Neural cell (in vitro differentiated cells): ENCODE results near the gene GGT5. TPM values are rescaled to one million over a fixed set of nuclear protein-coding genes. Genes with fewer than 3 reads are reported as not detected.

Source experiments
- H2AFZ ChIP-seq: fragments of 200-600, 300-800 bp; sonication (generic), shearing (Covaris generic); 2 replicates; pipeline ENCODE4 v1.6.0; 2014; ENCODE audit warnings: low read depth, mild to moderate bottlenecking, antibody characterized with exemption, low read length, moderate library complexity
- H3F3A ChIP-seq: fragments of 200-600 bp; shearing (Covaris generic); 2 replicates; pipeline ENCODE4 v1.6.1; 2016; ENCODE audit warnings: mild to moderate bottlenecking, moderate library complexity, mixed read lengths, antibody characterized with exemption, low read length; ENCODE audit not compliant: insufficient read depth, poor library complexity, severe bottlenecking
- H3K27ac ChIP-seq: fragments of 200-600, 300-800 bp; sonication (generic), shearing (Covaris generic); 2 replicates; pipeline ENCODE4 v1.5.1; 2014; ENCODE audit warnings: mild to moderate bottlenecking, low read length, moderate library complexity
- H3K27me3 ChIP-seq: fragments of 300-800, 200-600 bp; sonication (generic), shearing (Covaris generic); 2 replicates; pipeline ENCODE4 v1.6.0; 2014; ENCODE audit warnings: mild to moderate bottlenecking, low read depth, low read length, moderate library complexity; ENCODE audit not compliant: insufficient read depth
- H3K36me3 ChIP-seq: fragments of 300-800, 200-600 bp; sonication (generic), shearing (Covaris generic); 2 replicates; pipeline ENCODE4 v1.5.1; 2014; ENCODE audit warnings: mild to moderate bottlenecking, antibody characterized with exemption, low read length, moderate library complexity; ENCODE audit not compliant: insufficient read depth
- H3K4me2 ChIP-seq: fragments of 300-800, 200-600 bp; sonication (generic), shearing (Covaris generic); 2 replicates; pipeline ENCODE4 v1.6.0; 2014; ENCODE audit warnings: mild to moderate bottlenecking, low read length
- H3K4me3 ChIP-seq: fragments of 300-800, 200-600 bp; sonication (generic), shearing (Covaris generic); 2 replicates; pipeline ENCODE4 v1.5.1; 2014; ENCODE audit warnings: mild to moderate bottlenecking, low read length, moderate library complexity
- H3K79me2 ChIP-seq: fragments of 200-600 bp; shearing (Covaris generic); replicated peaks from 2 replicates; pipeline ENCODE4 v1.6.0; 2014; ENCODE audit warnings: mild to moderate bottlenecking, low read length, moderate library complexity; ENCODE audit not compliant: insufficient read depth
- H3K9ac ChIP-seq: fragments of 300-800, 200-600 bp; sonication (generic), shearing (Covaris generic); 2 replicates; pipeline ENCODE4 v1.6.1; 2016; ENCODE audit warnings: mild to moderate bottlenecking, low read length, mixed read lengths
- H3K9me2 ChIP-seq: fragments of 200-600 bp; shearing (Covaris generic); 2 replicates; pipeline ENCODE4 v1.6.1; 2016; ENCODE audit warnings: mild to moderate bottlenecking, low read length, mixed read lengths; ENCODE audit not compliant: insufficient read depth
- H3K9me3 ChIP-seq: fragments of 200-600, 300-800 bp; sonication (generic), shearing (Covaris generic); 2 replicates; pipeline ENCODE4 v1.6.1; 2016; ENCODE audit warnings: mild to moderate bottlenecking, mixed run types, low read length, moderate library complexity, mixed read lengths
- H4K20me1 ChIP-seq: fragments of 200-600 bp; shearing (Covaris generic); 2 replicates; pipeline ENCODE4 v1.6.1; 2016; ENCODE audit warnings: mild to moderate bottlenecking, mixed run types; ENCODE audit not compliant: insufficient read depth
- EP300 ChIP-seq: fragments of 450-650 bp; conservative IDR thresholded peaks from 2 replicates; pipeline ENCODE4 v1.6.1; 2014; ENCODE audit warnings: antibody characterized with exemption, mild to moderate bottlenecking, moderate library complexity; ENCODE audit not compliant: poor library complexity, severe bottlenecking
- EZH2 ChIP-seq: fragments of 200-600, 300-800 bp; shearing (Covaris generic), sonication (generic); IDR thresholded peaks from 2 replicates; pipeline ENCODE4 v1.6.1; 2014; ENCODE audit warnings: antibody characterized with exemption, low read length, borderline replicate concordance, mild to moderate bottlenecking; ENCODE audit not compliant: insufficient read depth, poor library complexity, severe bottlenecking
- MXI1 ChIP-seq: fragments of 450-650 bp; conservative IDR thresholded peaks from 2 replicates; pipeline ENCODE4 v1.6.1; 2014; ENCODE audit warnings: antibody characterized with exemption, mild to moderate bottlenecking; ENCODE audit not compliant: poor library complexity, severe bottlenecking
- POLR2AphosphoS5 ChIP-seq: IDR thresholded peaks from 2 replicates; pipeline ENCODE4 v1.6.1; 2012
- RAD21 ChIP-seq: fragments of 450-650 bp; conservative IDR thresholded peaks from 2 replicates; pipeline ENCODE4 v1.6.1; 2014; ENCODE audit warnings: antibody characterized with exemption, mild to moderate bottlenecking, moderate library complexity
- SMC3 ChIP-seq: fragments of 450-650 bp; conservative IDR thresholded peaks from 2 replicates; pipeline ENCODE4 v1.6.1; 2014; ENCODE audit warnings: antibody characterized with exemption, mild to moderate bottlenecking, moderate library complexity; ENCODE audit not compliant: poor library complexity
- TAF1 ChIP-seq: IDR thresholded peaks from 2 replicates; pipeline ENCODE4 v1.6.1; 2012; ENCODE audit warnings: low read depth
- polyA plus RNA-seq: library from polyadenylated mRNA; depleted of rRNA; stranded (reverse); fragments of >200 nt; gene quantifications from 2 replicates; pipeline ENCODE4 v1.2.3, GENCODE V29; 2014
- TF ChIP-seq, protein P1 (sequence below): IDR thresholded peaks from 2 replicates; pipeline ENCODE4 v1.6.1; 2012; ENCODE audit warnings: borderline replicate concordance
- TF ChIP-seq, protein P2 (sequence below): fragments of 450-650 bp; IDR thresholded peaks from 2 replicates; pipeline ENCODE4 v1.5.1; 2014; ENCODE audit warnings: antibody characterized with exemption, mild to moderate bottlenecking, moderate library complexity; ENCODE audit not compliant: poor library complexity, severe bottlenecking

The GGT5 gene
- polyA plus RNA-seq, 1 donor from 2014 or later, result 0.12 TPM

GRCh38 chr22:24188705-24189248 lies 56.1 kb downstream of the GGT5 start:
- Histone ChIP-seq H3K27me3 (no peaks in the 10 kb centered on the region), H2AFZ (no peak overlapping the region), H3K36me3 (no peaks in the 10 kb centered on the region), H3K9me3 (no peaks in the 10 kb centered on the region), H3K4me2 (no peak overlapping the region), H4K20me1 (no peaks in the 10 kb centered on the region), H3F3A (no peaks in the 10 kb centered on the region), H3K9me2 (no peaks in the 10 kb centered on the region), H3K9ac (no peak overlapping the region), H3K4me3 (no peak overlapping the region), H3K27ac (no peak overlapping the region), H3K79me2 (no peaks in the 10 kb centered on the region)
- TF ChIP-seq, protein P1, sequence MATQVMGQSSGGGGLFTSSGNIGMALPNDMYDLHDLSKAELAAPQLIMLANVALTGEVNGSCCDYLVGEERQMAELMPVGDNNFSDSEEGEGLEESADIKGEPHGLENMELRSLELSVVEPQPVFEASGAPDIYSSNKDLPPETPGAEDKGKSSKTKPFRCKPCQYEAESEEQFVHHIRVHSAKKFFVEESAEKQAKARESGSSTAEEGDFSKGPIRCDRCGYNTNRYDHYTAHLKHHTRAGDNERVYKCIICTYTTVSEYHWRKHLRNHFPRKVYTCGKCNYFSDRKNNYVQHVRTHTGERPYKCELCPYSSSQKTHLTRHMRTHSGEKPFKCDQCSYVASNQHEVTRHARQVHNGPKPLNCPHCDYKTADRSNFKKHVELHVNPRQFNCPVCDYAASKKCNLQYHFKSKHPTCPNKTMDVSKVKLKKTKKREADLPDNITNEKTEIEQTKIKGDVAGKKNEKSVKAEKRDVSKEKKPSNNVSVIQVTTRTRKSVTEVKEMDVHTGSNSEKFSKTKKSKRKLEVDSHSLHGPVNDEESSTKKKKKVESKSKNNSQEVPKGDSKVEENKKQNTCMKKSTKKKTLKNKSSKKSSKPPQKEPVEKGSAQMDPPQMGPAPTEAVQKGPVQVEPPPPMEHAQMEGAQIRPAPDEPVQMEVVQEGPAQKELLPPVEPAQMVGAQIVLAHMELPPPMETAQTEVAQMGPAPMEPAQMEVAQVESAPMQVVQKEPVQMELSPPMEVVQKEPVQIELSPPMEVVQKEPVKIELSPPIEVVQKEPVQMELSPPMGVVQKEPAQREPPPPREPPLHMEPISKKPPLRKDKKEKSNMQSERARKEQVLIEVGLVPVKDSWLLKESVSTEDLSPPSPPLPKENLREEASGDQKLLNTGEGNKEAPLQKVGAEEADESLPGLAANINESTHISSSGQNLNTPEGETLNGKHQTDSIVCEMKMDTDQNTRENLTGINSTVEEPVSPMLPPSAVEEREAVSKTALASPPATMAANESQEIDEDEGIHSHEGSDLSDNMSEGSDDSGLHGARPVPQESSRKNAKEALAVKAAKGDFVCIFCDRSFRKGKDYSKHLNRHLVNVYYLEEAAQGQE, result no peak
- TF ChIP-seq EZH2, result no peak
- no peak for TF ChIP-seq POLR2AphosphoS5
- TF ChIP-seq, protein P2, sequence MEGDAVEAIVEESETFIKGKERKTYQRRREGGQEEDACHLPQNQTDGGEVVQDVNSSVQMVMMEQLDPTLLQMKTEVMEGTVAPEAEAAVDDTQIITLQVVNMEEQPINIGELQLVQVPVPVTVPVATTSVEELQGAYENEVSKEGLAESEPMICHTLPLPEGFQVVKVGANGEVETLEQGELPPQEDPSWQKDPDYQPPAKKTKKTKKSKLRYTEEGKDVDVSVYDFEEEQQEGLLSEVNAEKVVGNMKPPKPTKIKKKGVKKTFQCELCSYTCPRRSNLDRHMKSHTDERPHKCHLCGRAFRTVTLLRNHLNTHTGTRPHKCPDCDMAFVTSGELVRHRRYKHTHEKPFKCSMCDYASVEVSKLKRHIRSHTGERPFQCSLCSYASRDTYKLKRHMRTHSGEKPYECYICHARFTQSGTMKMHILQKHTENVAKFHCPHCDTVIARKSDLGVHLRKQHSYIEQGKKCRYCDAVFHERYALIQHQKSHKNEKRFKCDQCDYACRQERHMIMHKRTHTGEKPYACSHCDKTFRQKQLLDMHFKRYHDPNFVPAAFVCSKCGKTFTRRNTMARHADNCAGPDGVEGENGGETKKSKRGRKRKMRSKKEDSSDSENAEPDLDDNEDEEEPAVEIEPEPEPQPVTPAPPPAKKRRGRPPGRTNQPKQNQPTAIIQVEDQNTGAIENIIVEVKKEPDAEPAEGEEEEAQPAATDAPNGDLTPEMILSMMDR, result no peak
- TF ChIP-seq RAD21, result no peak
- no peak for TF ChIP-seq SMC3
- no peak for TF ChIP-seq TAF1
- TF ChIP-seq EP300, result no peak
- TF ChIP-seq MXI1, result no peak

DNA sequence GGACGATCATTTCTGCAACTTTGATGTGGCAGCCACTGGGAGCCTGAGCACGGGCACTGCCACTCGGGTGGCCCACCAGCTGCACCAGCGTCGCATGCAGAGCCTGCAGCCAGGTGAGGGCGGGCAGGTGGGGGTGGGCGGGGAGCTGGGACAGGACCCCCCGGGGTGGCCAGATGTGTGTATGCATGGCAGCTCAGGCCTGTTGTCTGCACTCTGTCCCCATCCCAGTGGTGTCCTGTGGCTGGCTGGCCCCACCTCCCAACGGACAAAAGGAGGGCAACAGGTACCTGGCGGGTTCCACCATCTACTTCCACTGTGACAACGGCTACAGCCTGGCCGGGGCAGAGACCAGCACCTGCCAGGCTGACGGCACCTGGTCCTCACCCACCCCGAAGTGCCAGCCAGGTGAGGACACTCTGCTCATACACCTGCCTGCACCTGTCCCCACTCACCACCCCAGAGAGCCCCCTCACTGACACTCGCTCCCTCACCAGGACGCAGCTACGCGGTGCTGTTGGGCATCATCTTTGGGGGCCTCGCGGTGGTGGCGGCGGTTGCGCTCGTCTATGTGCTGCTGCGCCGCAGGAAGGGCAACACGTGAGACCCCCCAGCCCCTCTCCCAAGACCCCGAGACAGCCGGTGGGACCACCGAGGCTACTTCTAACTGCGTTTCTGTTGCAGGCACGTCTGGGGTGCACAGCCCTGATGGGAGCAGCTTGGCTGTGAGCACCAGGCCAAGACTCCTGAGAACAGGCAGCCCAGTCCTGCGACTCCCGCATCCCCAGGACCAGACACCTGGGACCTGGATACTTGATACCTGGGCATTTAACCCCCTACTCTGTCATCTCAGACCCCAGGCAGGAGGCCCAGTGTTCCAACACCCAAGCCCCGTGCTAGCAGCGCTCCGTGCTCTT lies 56.9 kb downstream of the GGT5 start:
- Histone ChIP-seq H3K27me3 (no peaks in the 10 kb centered on the region), H3K79me2 (no peaks in the 10 kb centered on the region), H3K4me3 (no peak overlapping the region), H3K4me2 (no peak overlapping the region), H2AFZ (no peak overlapping the region), H3K9me2 (no peaks in the 10 kb centered on the region), H3K36me3 (no peaks in the 10 kb centered on the region), H4K20me1 (no peaks in the 10 kb centered on the region), H3K9me3 (no peaks in the 10 kb centered on the region), H3K9ac (no peak overlapping the region), H3F3A (no peaks in the 10 kb centered on the region), H3K27ac (no peak overlapping the region)
- TF ChIP-seq MXI1 (no peak), RAD21 (no peak), TAF1 (no peak), EZH2 (no peak), SMC3 (no peak), EP300 (no peak), POLR2AphosphoS5 (no peak)
- TF ChIP-seq, protein P1, result no peak
- TF ChIP-seq, protein P2, result no peak
